HAP-1 (cell line): Measurements from ENCODE around the gene PAFAH2.
"Not testable (repeated sequence)": the region's sequence is repeated elsewhere in the genome, so short reads cannot be mapped to it uniquely, and the experiment has no call there.

Experiments
- DNase-seq, 2 experiments: peaks; one replicate each; pipeline ENCODE4 v3.0.0-alpha.2; 2016 to 2020; ENCODE audit warnings: low spot score in 2 of 2
- H3K27me3 ChIP-seq: fragments of 250-450 bp; sonication (Bioruptor Pico); 2 replicates; pipeline ENCODE4 v1.5.1; 2020; ENCODE audit warnings: low read depth, mild to moderate bottlenecking, moderate library complexity
- H3K36me3 ChIP-seq: fragments of 250-450 bp; sonication (Bioruptor Pico); replicated peaks from 2 replicates; pipeline ENCODE4 v1.5.1; 2020; ENCODE audit warnings: mild to moderate bottlenecking
- H3K4me1 ChIP-seq: fragments of 250-450 bp; sonication (Bioruptor Pico); 2 replicates; pipeline ENCODE4 v1.5.1; 2020; ENCODE audit warnings: mild to moderate bottlenecking
- H3K4me3 ChIP-seq: fragments of 250-450 bp; sonication (Bioruptor Pico); 2 replicates; pipeline ENCODE4 v1.5.1; 2020; ENCODE audit warnings: mild to moderate bottlenecking, moderate library complexity
- H3K9me3 ChIP-seq: fragments of 250-450 bp; sonication (Bioruptor Pico); 2 replicates; pipeline ENCODE4 v1.5.1; 2020; ENCODE audit warnings: mild to moderate bottlenecking, moderate library complexity
- in situ Hi-C: fragments of 300-500 bp; cut with MboI; formaldehyde crosslinking; loops from 3 replicates; pipeline ENCODE4 v1.14.3; 2020; ENCODE audit warnings: low sequenced_read_pairs, inconsistent platforms, mixed read lengths

Gene PAFAH2

GRCh38 chr1:25971811-25972180 is 26.1 kb downstream of the PAFAH2 start:
- peaks cover 23% of the 10 kb centered on the region for H3K36me3 ChIP-seq

GRCh38 chr1:25971066-25971810 is 26.6 kb downstream of the PAFAH2 start:
- peaks cover 23% of the 10 kb centered on the region for H3K36me3 ChIP-seq
- DNase-seq: no peak
- H3K4me1 ChIP-seq: no peaks in the 10 kb centered on the region
- in situ Hi-C loops: no loop called here
- H3K9me3 ChIP-seq: no peaks in the 10 kb centered on the region
- H3K27me3 ChIP-seq: no peaks in the 10 kb centered on the region
- no peak overlapping the region for H3K4me3 ChIP-seq

More at GRCh38 chr1:25971811-25972180, 26.1 kb downstream of the PAFAH2 start:
- no peak for DNase-seq
- in situ Hi-C loops: no loop called here
- H3K4me3 ChIP-seq: no peak overlapping the region
- H3K9me3 ChIP-seq: no peaks in the 10 kb centered on the region
- no peaks in the 10 kb centered on the region for H3K4me1 ChIP-seq
- H3K27me3 ChIP-seq: no peaks in the 10 kb centered on the region

- Histone ChIP-seq H3K27me3 (no peaks in the 10 kb centered on the region), H3K36me3 (peaks cover 5% of the 10 kb centered on the region; the same call in 1 of the 2 replicates), H3K4me3 (no peak overlapping the region), H3K4me1 (peaks cover 5% of the 10 kb centered on the region; the same call in 1 of the 2 replicates), H3K9me3 (no peaks in the 10 kb centered on the region)
- no peak for DNase-seq
- in situ Hi-C loops: no loop called here
Observed at GRCh38 chr1:25967308-25967707, 30.6 kb downstream of the PAFAH2 start.

- Histone ChIP-seq H3K4me1 (no peaks in the 10 kb centered on the region), H3K36me3 (peaks cover 18% of the 10 kb centered on the region), H3K27me3 (no peaks in the 10 kb centered on the region), H3K4me3 (no peak overlapping the region), H3K9me3 (no peaks in the 10 kb centered on the region; the same call in 1 of the 2 replicates)
- no peak for DNase-seq
- in situ Hi-C loops: no loop called here
Observed at GRCh38 chr1:25959611-25960010, 38.3 kb downstream of the PAFAH2 start.

GRCh38 chr1:25958465-25958864 is 39.4 kb downstream of the PAFAH2 start:
- no peaks in the 10 kb centered on the region for H3K27me3 ChIP-seq
- H3K9me3 ChIP-seq: no peaks in the 10 kb centered on the region; the same call in 1 of the 2 replicates
- H3K36me3 ChIP-seq: peaks cover 18% of the 10 kb centered on the region
- no peak overlapping the region for H3K4me3 ChIP-seq
- H3K4me1 ChIP-seq: no peaks in the 10 kb centered on the region
- in situ Hi-C loops: no loop called here
- no peak for DNase-seq

GRCh38 chr1:25955553-25955952 is 42.3 kb downstream of the PAFAH2 start:
- Histone ChIP-seq H3K27me3 (no peaks in the 10 kb centered on the region), H3K4me1 (no peaks in the 10 kb centered on the region), H3K36me3 (peaks cover 3% of the 10 kb centered on the region; the same call in 1 of the 2 replicates), H3K4me3 (no peak overlapping the region), H3K9me3 (no peaks in the 10 kb centered on the region; the same call in 1 of the 2 replicates)
- DNase-seq: no peak
- in situ Hi-C loops: no loop called here

GRCh38 chr1:25954282-25954938 is 43.5 kb downstream of the PAFAH2 start:
- no peak for DNase-seq
- in situ Hi-C loops: no loop called here
- H3K4me1 ChIP-seq: no peaks in the 10 kb centered on the region
- peaks cover 3% of the 10 kb centered on the region; the same call in 1 of the 2 replicates for H3K36me3 ChIP-seq
- H3K27me3 ChIP-seq: no peaks in the 10 kb centered on the region
- no peaks in the 10 kb centered on the region; the same call in 1 of the 2 replicates for H3K9me3 ChIP-seq
- no peak overlapping the region for H3K4me3 ChIP-seq

GRCh38 chr1:25952841-25953401 is 44.9 kb downstream of the PAFAH2 start:
- DNase-seq: no peak
- Histone ChIP-seq H3K9me3 (no peaks in the 10 kb centered on the region), H3K27me3 (no peaks in the 10 kb centered on the region), H3K36me3 (no peaks in the 10 kb centered on the region), H3K4me1 (no peaks in the 10 kb centered on the region), H3K4me3 (no peak overlapping the region)
- in situ Hi-C loops: no loop called here

- H3K36me3 ChIP-seq: no peaks in the 10 kb centered on the region
- H3K4me3 ChIP-seq: no peak overlapping the region
- no peaks in the 10 kb centered on the region for H3K9me3 ChIP-seq
- no peaks in the 10 kb centered on the region for H3K4me1 ChIP-seq
- in situ Hi-C loops: no loop called here
- no peak for DNase-seq
- no peaks in the 10 kb centered on the region for H3K27me3 ChIP-seq
Observed at GRCh38 chr1:25948641-25949040, 49.2 kb downstream of the PAFAH2 start.

GRCh38 chr1:25947027-25947426 is 50.8 kb downstream of the PAFAH2 start:
- no peak overlapping the region for H3K4me3 ChIP-seq
- in situ Hi-C loops: no loop called here
- H3K4me1 ChIP-seq: no peaks in the 10 kb centered on the region
- DNase-seq: no peak
- no peaks in the 10 kb centered on the region for H3K36me3 ChIP-seq
- no peaks in the 10 kb centered on the region for H3K27me3 ChIP-seq
- no peaks in the 10 kb centered on the region for H3K9me3 ChIP-seq

GRCh38 chr1:25945761-25946160 is 52.1 kb downstream of the PAFAH2 start:
- Histone ChIP-seq H3K27me3 (no peaks in the 10 kb centered on the region), H3K9me3 (no peaks in the 10 kb centered on the region), H3K36me3 (no peaks in the 10 kb centered on the region), H3K4me1 (no peaks in the 10 kb centered on the region), H3K4me3 (no peak overlapping the region)
- in situ Hi-C loops: no loop called here
- no peak for DNase-seq

- Histone ChIP-seq H3K4me3 (no peak overlapping the region), H3K4me1 (no peaks in the 10 kb centered on the region), H3K9me3 (no peaks in the 10 kb centered on the region), H3K27me3 (no peaks in the 10 kb centered on the region), H3K36me3 (no peaks in the 10 kb centered on the region)
- in situ Hi-C loops: no loop called here
- no peak for DNase-seq
Observed at GRCh38 chr1:25944986-25945385, 52.9 kb downstream of the PAFAH2 start.

- H3K9me3 ChIP-seq, DNase-seq, H3K4me1 ChIP-seq, H3K36me3 ChIP-seq, H3K4me3 ChIP-seq, in situ Hi-C loops, H3K27me3 ChIP-seq: not testable (repeated sequence)
Observed at GRCh38 chr1:25943511-25943910, 54.4 kb downstream of the PAFAH2 start.

GRCh38 chr1:25936947-25937346 is 60.9 kb downstream of the PAFAH2 start:
- Histone ChIP-seq H3K4me3 (no peak overlapping the region), H3K36me3 (no peaks in the 10 kb centered on the region), H3K27me3 (no peaks in the 10 kb centered on the region), H3K9me3 (no peaks in the 10 kb centered on the region), H3K4me1 (peaks cover 6% of the 10 kb centered on the region)
- DNase-seq: no peak
- in situ Hi-C loops: no loop called here
